HG03280 (cell line): ENCODE data around the gene ANKUB1.

Source experiments
- ATAC-seq: cut with Tn5 transposase; IDR thresholded peaks from one replicate; pipeline ENCODE4 v1.9.1; 2021; ENCODE audit warnings: mild to moderate bottlenecking, moderate library complexity; ENCODE audit not compliant: unreplicated experiment

The ANKUB1 gene

DNA sequence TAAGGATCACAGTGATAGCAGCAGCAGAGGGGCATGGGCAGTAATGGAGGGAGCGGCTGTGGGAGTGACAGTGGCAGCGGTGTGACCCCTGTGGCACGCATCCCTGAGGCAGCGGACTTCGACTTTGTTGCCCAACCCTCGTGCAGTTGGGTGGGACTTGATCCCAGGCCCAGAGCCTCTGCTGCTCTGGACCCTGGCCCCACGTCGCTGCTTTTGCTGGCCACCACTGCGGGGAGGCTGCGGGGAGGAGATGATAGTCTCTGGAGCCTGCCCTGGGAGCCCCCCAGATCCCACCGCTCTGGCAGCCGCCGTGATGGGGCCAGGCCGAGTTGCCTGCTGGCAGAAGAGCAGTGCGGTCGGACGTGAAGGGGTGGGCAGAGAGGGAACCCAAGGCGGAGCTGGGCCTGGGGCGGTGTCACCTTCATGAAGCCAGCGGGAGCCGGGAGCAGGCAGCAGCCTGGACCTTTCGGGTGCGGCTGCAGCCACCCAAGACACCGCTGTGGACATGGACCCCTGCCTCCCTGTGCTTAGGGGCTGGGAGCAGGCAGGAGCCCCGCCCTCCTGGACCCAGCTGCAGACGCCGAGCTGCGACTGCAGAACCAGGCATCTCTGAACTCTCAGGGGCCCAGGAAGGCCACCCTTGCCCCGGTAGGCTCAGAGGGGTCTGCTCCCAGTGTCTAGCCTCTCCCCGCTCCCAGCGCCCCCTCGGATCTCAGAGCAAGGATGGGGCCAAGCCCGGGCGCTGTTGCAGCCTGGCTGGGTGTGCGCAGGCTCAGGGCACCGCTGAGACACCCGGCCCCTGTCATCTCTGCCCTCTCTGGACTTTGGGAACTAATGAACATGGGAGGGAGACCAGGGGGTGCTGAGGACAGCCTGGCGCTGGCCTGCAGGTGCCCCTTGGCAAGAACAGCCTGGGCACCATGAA lies 78.4 kb downstream of the ANKUB1 start:
- no peak for ATAC-seq
